ENCODE measurements around the gene ZC3H4. TPM values are rescaled to one million over a fixed set of nuclear protein-coding genes. Genes with fewer than 3 reads are reported as not detected.
A peak's percentile ranks its signal among the peaks of the same experiment; 100 is the strongest.

The ZC3H4 gene
- total and polyA plus RNA-seq, 2 of the 8 experiments (the other 6 are each of a cell fraction or from before 2014, with no cell fraction given), result 6.6 to 92.0 TPM

DNA sequence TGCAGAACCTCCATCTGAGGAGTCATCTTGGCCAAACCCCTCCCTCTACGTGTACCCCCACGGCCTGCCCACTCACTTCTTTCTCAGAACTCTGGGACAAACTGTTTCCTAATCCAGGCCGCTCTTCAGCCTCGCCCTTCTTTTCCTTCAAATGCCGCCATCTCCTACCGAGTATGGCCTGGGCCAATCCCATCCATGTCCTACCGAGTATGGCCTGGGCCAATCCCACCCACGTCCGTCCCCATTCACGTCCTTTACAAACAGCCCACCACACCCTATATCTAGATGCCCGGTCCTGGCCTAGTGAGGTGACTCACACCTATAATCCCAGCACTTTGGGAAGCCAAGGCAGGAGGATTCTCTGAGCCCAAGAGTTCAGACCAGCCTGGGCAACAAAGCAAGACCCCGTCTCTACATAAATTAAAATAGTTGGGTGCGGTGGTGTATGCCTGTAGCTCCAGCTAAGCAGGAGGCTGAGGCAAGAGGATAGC, 66.3 kb downstream of the ZC3H4 start:
- H3K56ac ChIP-seq (replicated peaks; ENCODE audit: insufficient read length, low read depth, low read length), result no peak overlapping the region
- H4K91ac ChIP-seq (replicated peaks; ENCODE audit: insufficient read length, low read length), result no peak overlapping the region
- no peak overlapping the region for H3K27ac ChIP-seq (ENCODE audit: low read depth, low read length)
- H3K4me3 ChIP-seq (ENCODE audit: extremely low read depth in 1 of 4, insufficient read depth in 2 of 4, low read depth in 3 of 4, low read length in 4 of 4), result peak overlapping the region; percentile 62 to 88 (median 80)
- no peak overlapping the region for H4K5ac ChIP-seq (ENCODE audit: insufficient read length, low read depth, low read length)
- peak overlapping the region in 3 of 4 experiments; percentile 30 to 51 (median 45); a peak in 3 of 7 replicates for H3K9ac ChIP-seq (replicated peaks in 1 of 4; ENCODE audit: extremely low read depth in 1 of 4, low read depth in 3 of 4, low read length in 3 of 4)
- DNase-seq (ENCODE audit: low read depth in 1 of 2, low spot score in 2 of 2) (no peak), FAIRE-seq (no peak)
- H3K27me3 ChIP-seq (replicated peaks in 1 of 4; ENCODE audit: control insufficient read depth in 3 of 4, extremely low read depth in 1 of 4, insufficient read depth in 3 of 4, low read length in 3 of 4), result no peaks in the 10 kb centered on the region
- H3K4ac ChIP-seq (replicated peaks; ENCODE audit: insufficient read length, low read depth, low read length), result no peak overlapping the region
- peaks cover 0 to 6% (median 2%) of the 10 kb centered on the region in 4 experiments; a peak in 2 of 8 replicates for H3K36me3 ChIP-seq (ENCODE audit: control insufficient read depth in 2 of 4, insufficient read depth in 4 of 4, low read length in 3 of 4)
- 0 out of 2 replicates have a peak overlapping the region, but pooled peaks have one; percentile 32 for H2AK5ac ChIP-seq (ENCODE audit: low read depth, low read length)
- no peak overlapping the region for H2BK5ac ChIP-seq (ENCODE audit: low read depth, low read length)
- peaks cover 4% of the 10 kb centered on the region for H3K23me2 ChIP-seq (ENCODE audit: low read depth, low read length)
- 0 out of 2 replicates have a peak overlapping the region, but pooled peaks have one; percentile 81 for H2BK15ac ChIP-seq (ENCODE audit: low read length)
- no peak overlapping the region for H3K23ac ChIP-seq (ENCODE audit: insufficient read length)
- H3K18ac ChIP-seq (ENCODE audit: extremely low read depth, low read length), result peak overlapping the region; percentile 51; the same call in 1 of the 2 replicates
- H3K14ac ChIP-seq (ENCODE audit: insufficient read length), result no peak overlapping the region
- no peak overlapping the region for H2BK120ac ChIP-seq (replicated peaks; ENCODE audit: low read depth, low read length)
- H4K8ac ChIP-seq (ENCODE audit: extremely low read depth, insufficient read depth, low read length), result no peak overlapping the region; the same call in 1 of the 2 replicates
- H3K9me3 ChIP-seq (ENCODE audit: insufficient read depth in 2 of 2, low read depth in 1 of 2, low read length in 1 of 2), result no peaks in the 10 kb centered on the region
- 82% methylated on average over 13 of the region's 13 CpGs; no CpG with 5 or more reads in 1 of the 2 experiments for whole genome bisulfite sequencing, 2 experiments (ENCODE audit: extremely low coverage in 1 of 2, insufficient coverage in 1 of 2, insufficient read length in 1 of 2, insufficient replicate concordance in 2 of 2, low coverage in 1 of 2, low lambda C conversion rate in 2 of 2, missing lambda C conversion rate in 1 of 2)
- H3K79me1 ChIP-seq (ENCODE audit: low read depth, low read length), result peaks cover 6% of the 10 kb centered on the region
- ChIA-PET CTCF (ENCODE audit: partially characterized antibody) (interaction anchor here (0.6 to 2.3 kb wide), 4 partner anchors 10 to 51 kb away, joined by 3 to 7 read pairs (median 5); no protein-coding TSS in a partner anchor), POLR2A (ENCODE audit: partially characterized antibody) (interaction anchor here (0.7 to 3.5 kb wide), 13 partner anchors 10 to 178 kb away, joined by 3 to 31 read pairs (median 6); partner anchors contain the start of genes NPAS1 and ZC3H4)
- H3K79me2 ChIP-seq (ENCODE audit: control insufficient read depth in 1 of 2, insufficient read depth in 2 of 2, low read length in 2 of 2), result peaks cover 0 to 10% of the 10 kb centered on the region in 2 experiments; a peak in 2 of 4 replicates
- H3K4me2 ChIP-seq (ENCODE audit: insufficient read depth in 1 of 2, low read depth in 2 of 2, low read length in 2 of 2), result peak overlapping the region; percentile 70 to 88
- TF ChIP-seq POLR2A (IDR thresholded peaks at IDR 0.05; ENCODE audit: control extremely low read depth in 1 of 2, low read depth in 2 of 2, low read length in 2 of 2), result no peak
- no peak for TF ChIP-seq CTBP2 (IDR thresholded peaks at IDR 0.05; ENCODE audit: borderline replicate concordance, insufficient read depth, insufficient read length, low read length)
- TF ChIP-seq SP2 (IDR thresholded peaks at IDR 0.05; ENCODE audit: low read length), result no peak
- no peak for TF ChIP-seq ASH2L (IDR thresholded peaks at IDR 0.05; ENCODE audit: low read length)
- TF ChIP-seq, protein P1, sequence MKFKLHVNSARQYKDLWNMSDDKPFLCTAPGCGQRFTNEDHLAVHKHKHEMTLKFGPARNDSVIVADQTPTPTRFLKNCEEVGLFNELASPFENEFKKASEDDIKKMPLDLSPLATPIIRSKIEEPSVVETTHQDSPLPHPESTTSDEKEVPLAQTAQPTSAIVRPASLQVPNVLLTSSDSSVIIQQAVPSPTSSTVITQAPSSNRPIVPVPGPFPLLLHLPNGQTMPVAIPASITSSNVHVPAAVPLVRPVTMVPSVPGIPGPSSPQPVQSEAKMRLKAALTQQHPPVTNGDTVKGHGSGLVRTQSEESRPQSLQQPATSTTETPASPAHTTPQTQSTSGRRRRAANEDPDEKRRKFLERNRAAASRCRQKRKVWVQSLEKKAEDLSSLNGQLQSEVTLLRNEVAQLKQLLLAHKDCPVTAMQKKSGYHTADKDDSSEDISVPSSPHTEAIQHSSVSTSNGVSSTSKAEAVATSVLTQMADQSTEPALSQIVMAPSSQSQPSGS (IDR thresholded peaks at IDR 0.05; ENCODE audit: low read length), result no peak
- peak overlapping the region; percentile 28; the same call in 1 of the 2 replicates for H2AFZ ChIP-seq (ENCODE audit: low read length)
- no peak overlapping the region for H2BK20ac ChIP-seq (ENCODE audit: low read length)
- no peak overlapping the region for H2BK12ac ChIP-seq (ENCODE audit: low read depth, low read length)
- peaks cover 3% of the 10 kb centered on the region in 2 experiments for H4K20me1 ChIP-seq (replicated peaks in 1 of 2; ENCODE audit: control insufficient read depth in 1 of 2, insufficient read depth in 2 of 2, low read length in 2 of 2)
- peaks cover 0 to 5% (median 4%) of the 10 kb centered on the region in 4 experiments; a peak in 3 of 7 replicates for H3K4me1 ChIP-seq (replicated peaks in 1 of 4; ENCODE audit: control insufficient read depth in 3 of 4, insufficient read depth in 4 of 4, low read length in 3 of 4)
